ENCODE measurements around the gene CTR9.

The CTR9 gene

GRCh38 chr11:10784232-10785145 is 33.4 kb downstream of the CTR9 start:
- TF ChIP-seq CTCF (IDR thresholded peaks at IDR 0.05; ENCODE audit: extremely low read depth, insufficient read depth, missing control alignments): no peak
- DNase-seq (ENCODE audit: low spot score): no peak
- in situ Hi-C loops (cut with MboI; ENCODE audit: low pct_unique_long_range_greater_than_20kb, low sequenced_read_pairs, unreplicated experiment): no loop called here

GRCh38 chr11:10785146-10785474 is 34.1 kb downstream of the CTR9 start:
- in situ Hi-C loops (cut with MboI; ENCODE audit: low pct_unique_long_range_greater_than_20kb, low sequenced_read_pairs, unreplicated experiment): no loop called here
- no peak for TF ChIP-seq CTCF (IDR thresholded peaks at IDR 0.05; ENCODE audit: extremely low read depth, insufficient read depth, missing control alignments)

GRCh38 chr11:10786451-10786850 is 35.4 kb downstream of the CTR9 start:
- no peak for DNase-seq (ENCODE audit: low spot score)
- no peak for TF ChIP-seq CTCF (IDR thresholded peaks at IDR 0.05; ENCODE audit: extremely low read depth, insufficient read depth, missing control alignments)
- in situ Hi-C loops (cut with MboI; ENCODE audit: low pct_unique_long_range_greater_than_20kb, low sequenced_read_pairs, unreplicated experiment): no loop called here

More at GRCh38 chr11:10785146-10785474, 34.1 kb downstream of the CTR9 start:
- DNase-seq (ENCODE audit: low spot score): no peak

- peak; percentile 80 for DNase-seq (ENCODE audit: low spot score)
- TF ChIP-seq CTCF (IDR thresholded peaks at IDR 0.05; ENCODE audit: extremely low read depth, insufficient read depth, missing control alignments): peak; percentile 99
- in situ Hi-C loops (cut with MboI; ENCODE audit: low pct_unique_long_range_greater_than_20kb, low sequenced_read_pairs, unreplicated experiment): no loop called here
These were observed 41.5 kb downstream of the CTR9 start for GRCh38 chr11:10792385-10793068.

- in situ Hi-C loops (cut with MboI; ENCODE audit: low pct_unique_long_range_greater_than_20kb, low sequenced_read_pairs, unreplicated experiment): no loop called here
- TF ChIP-seq CTCF (IDR thresholded peaks at IDR 0.05; ENCODE audit: extremely low read depth, insufficient read depth, missing control alignments): no peak
- no peak for DNase-seq (ENCODE audit: low spot score)
These were observed 42.6 kb downstream of the CTR9 start for GRCh38 chr11:10793470-10794255.

- in situ Hi-C loops (cut with MboI; ENCODE audit: low pct_unique_long_range_greater_than_20kb, low sequenced_read_pairs, unreplicated experiment): loop anchor here (5.0 kb wide), 1 partner anchor 226 kb away; no protein-coding TSS in a partner anchor
- no peak for TF ChIP-seq CTCF (IDR thresholded peaks at IDR 0.05; ENCODE audit: extremely low read depth, insufficient read depth, missing control alignments)
- DNase-seq (ENCODE audit: low spot score): no peak
These were observed 45.1 kb downstream of the CTR9 start for GRCh38 chr11:10796191-10796590.
